GM21360 (cell line): ENCODE results near the gene DHX34.
"Not testable (repeated sequence)": the region's sequence is repeated elsewhere in the genome, so short reads cannot be mapped to it uniquely, and the experiment has no call there.

Experiments
- ATAC-seq: cut with Tn5 transposase; IDR thresholded peaks from one replicate; pipeline ENCODE4 v1.9.1; 2021; ENCODE audit warnings: mild to moderate bottlenecking, moderate library complexity; ENCODE audit not compliant: unreplicated experiment

DHX34 gene

GRCh38 chr19:47348819-47349795 is at the start of gene DHX34:
DHX34 (plus strand) TSS chr19:47349315; CDS start chr19:47353031, 3,716 bp downstream.
- peak; percentile 87 for ATAC-seq

- ATAC-seq: not testable (repeated sequence)
Observed at GRCh38 chr19:47300867-47301266, 48.2 kb upstream of the DHX34 start.

GRCh38 chr19:47302249-47302648 is 46.9 kb upstream of the DHX34 start:
- ATAC-seq: no peak

GRCh38 chr19:47303966-47304365 is 45.1 kb upstream of the DHX34 start:
- no peak for ATAC-seq

GRCh38 chr19:47305309-47305751 is 43.8 kb upstream of the DHX34 start:
- no peak for ATAC-seq

- no peak for ATAC-seq
Observed at GRCh38 chr19:47306303-47306702, 42.8 kb upstream of the DHX34 start.

- no peak for ATAC-seq
Observed at GRCh38 chr19:47309038-47309437, 40.1 kb upstream of the DHX34 start.

- ATAC-seq: no peak
Observed at GRCh38 chr19:47309608-47310007, 39.5 kb upstream of the DHX34 start, which contains the start of gene C5AR1. C5AR1 (plus strand) TSS chr19:47309861; CDS start chr19:47309896, 35 bp downstream.

GRCh38 chr19:47310323-47310722 is 38.8 kb upstream of the DHX34 start:
- no peak for ATAC-seq

- ATAC-seq: no peak
Observed at GRCh38 chr19:47310819-47311218, 38.3 kb upstream of the DHX34 start.

- no peak for ATAC-seq
Observed at GRCh38 chr19:47312366-47313006, 36.6 kb upstream of the DHX34 start.

GRCh38 chr19:47313754-47314295 is 35.3 kb upstream of the DHX34 start:
- ATAC-seq: no peak

GRCh38 chr19:47315125-47315821 is 33.8 kb upstream of the DHX34 start:
- ATAC-seq: no peak

GRCh38 chr19:47316513-47316912 is 32.6 kb upstream of the DHX34 start:
- ATAC-seq: no peak

GRCh38 chr19:47319923-47320871 is 28.9 kb upstream of the DHX34 start:
- ATAC-seq: no peak

GRCh38 chr19:47321630-47322029 is 27.5 kb upstream of the DHX34 start:
- ATAC-seq: no peak

GRCh38 chr19:47322058-47322457 is 27.1 kb upstream of the DHX34 start:
- ATAC-seq: no peak

GRCh38 chr19:47323409-47323808 is 25.7 kb upstream of the DHX34 start:
- no peak for ATAC-seq

- no peak for ATAC-seq
Observed at GRCh38 chr19:47323872-47324271, 25.2 kb upstream of the DHX34 start.

- ATAC-seq: no peak
Observed at GRCh38 chr19:47324502-47324901, 24.6 kb upstream of the DHX34 start.
